K562 (cell line): ENCODE results near the gene AHCYL1. TPM values are rescaled to one million over a fixed set of nuclear protein-coding genes. Genes with fewer than 3 reads are reported as not detected.

Experiments
- ATAC-seq: fragments of 200-7000 bp; cut with Tn5 transposase; 3 replicates; pipeline ENCODE4 v1.9.1; 2020; ENCODE audit warnings: moderate library complexity
- BruUV-seq: library from RNA; stranded (reverse); fragments of 400-500 nt; replicated peaks from 2 replicates; lab custom pipeline; 2021; lab: Mats Ljungman, UMichigan
- CTCF ChIA-PET: fragments of 300-600 bp; formaldehyde crosslinking; extraction: SDS; loops from one replicate; lab custom pipeline; 2021; ENCODE audit warnings: low intra/inter-chr PET ratio; lab: Yijun Ruan, JAX
- POLR2A ChIA-PET: fragments of 300-600, 350-650 bp; sonication (Branson Sonifier 250); formaldehyde crosslinking; extraction: SDS; loops from one replicate; lab custom pipeline; 2021; ENCODE audit warnings: antibody characterized with exemption, inconsistent platforms; lab: Yijun Ruan, JAX
- DNase-seq, 4 experiments: peaks; one replicate each; pipeline versions ENCODE4 v3.0.0 to v3.0.0-alpha.2; 2011 to 2018; ENCODE audit warnings: low spot score in 3 of 4, mixed read lengths in 3 of 4; ENCODE audit errors: extremely low read depth in 1 of 4
- FAIRE-seq: peaks from 2 replicates; lab custom pipeline; 2011; peaks lifted over from hg19 to GRCh38; lab: Jason Lieb, UNC
- H2AFZ ChIP-seq: 2 replicates; pipeline ENCODE4 v1.6.0; 2011; ENCODE audit warnings: low read depth, low read length, control low read depth, inconsistent platforms
- H3K27ac ChIP-seq: fragments of 200-600 bp; 3 replicates; pipeline ENCODE4 v1.8.0; 2011; ENCODE audit warnings: low read depth, mild to moderate bottlenecking, control low read depth, inconsistent platforms, low read length, moderate library complexity, mixed read lengths; ENCODE audit errors: extremely low read depth
- H3K27me3 ChIP-seq, 2 experiments: fragments of 300-600 bp in 1 of 2; 2 replicates in 1 of 2; 3 replicates in 1 of 2; pipeline versions ENCODE4 v1.6.0 to v1.8.0; 2011; ENCODE audit warnings: inconsistent platforms in 2 of 2, low read length in 2 of 2, mild to moderate bottlenecking in 1 of 2, mixed read lengths in 1 of 2, moderate library complexity in 1 of 2; ENCODE audit not compliant: control insufficient read depth in 2 of 2, insufficient read depth in 2 of 2
- H3K36me3 ChIP-seq: fragments of 300-600 bp; 3 replicates; pipeline ENCODE4 v1.8.0; 2011; ENCODE audit warnings: mild to moderate bottlenecking, low read length, inconsistent platforms; ENCODE audit not compliant: control insufficient read depth, insufficient read depth
- H3K4me1 ChIP-seq, 2 experiments: fragments of 200-600 bp in 1 of 2; replicated peaks in 1 of 2; 2 replicates in 1 of 2; 3 replicates in 1 of 2; pipeline versions ENCODE4 v1.5.1 to v1.8.0; 2011; ENCODE audit warnings: inconsistent platforms in 2 of 2, low read length in 2 of 2, mild to moderate bottlenecking in 1 of 2, mixed read lengths in 1 of 2, moderate library complexity in 1 of 2; ENCODE audit not compliant: control insufficient read depth in 2 of 2, insufficient read depth in 2 of 2
- H3K4me2 ChIP-seq: 2 replicates; pipeline ENCODE4 v1.6.1; 2011; ENCODE audit warnings: low read length, control low read depth, inconsistent platforms, mixed read lengths; ENCODE audit not compliant: insufficient read depth
- H3K4me3 ChIP-seq: fragments of 200-600 bp; sonication (generic), shearing (Covaris generic); 2 replicates; pipeline ENCODE4 v1.5.1; 2016; ENCODE audit warnings: control low read depth, inconsistent platforms
- H3K79me2 ChIP-seq: fragments of 200-600 bp; 3 replicates; pipeline ENCODE4 v1.8.0; 2011; ENCODE audit warnings: low read length, inconsistent platforms; ENCODE audit not compliant: control insufficient read depth, insufficient read depth
- H3K9ac ChIP-seq, 2 experiments: 2 replicates each; pipeline versions ENCODE4 v1.6.0 to v1.6.1; 2011; ENCODE audit warnings: low read depth in 2 of 2, low read length in 2 of 2, control low read depth in 1 of 2, inconsistent platforms in 1 of 2, mild to moderate bottlenecking in 1 of 2, mixed read lengths in 1 of 2; ENCODE audit not compliant: insufficient read depth in 1 of 2
- H3K9me1 ChIP-seq: one replicate; pipeline ENCODE4 v1.6.0; 2011; ENCODE audit warnings: inconsistent platforms, mild to moderate bottlenecking, low read length, moderate library complexity; ENCODE audit not compliant: control insufficient read depth, insufficient read depth
- H3K9me3 ChIP-seq: replicated peaks from 2 replicates; pipeline ENCODE4 v1.5.1; 2011; ENCODE audit warnings: low read depth, low read length, inconsistent platforms; ENCODE audit not compliant: control insufficient read depth, insufficient read depth
- H4K20me1 ChIP-seq: replicated peaks from 2 replicates; pipeline ENCODE4 v1.6.1; 2011; ENCODE audit warnings: low read length, inconsistent platforms, mixed read lengths; ENCODE audit not compliant: control insufficient read depth, insufficient read depth
- BRF1 ChIP-seq: IDR thresholded peaks from 3 replicates; pipeline ENCODE4 v1.6.1; 2011; ENCODE audit warnings: borderline replicate concordance, mild to moderate bottlenecking; ENCODE audit not compliant: insufficient read length; ENCODE audit errors: extremely low read depth
- CEBPG ChIP-seq, 3 experiments: fragments of 200-800 bp in 1 of 3; sonication (Bioruptor generic) in 1 of 3; sonication (generic) in 1 of 3; formaldehyde crosslinking in 1 of 3; IDR thresholded peaks in 2 of 3; conservative IDR thresholded peaks in 1 of 3; 2 replicates each; pipeline versions ENCODE4 v1.6.1 to v1.8.0; 2016 to 2022; ENCODE audit warnings: missing compliant biosample characterization in 2 of 3, missing genetic modification characterization in 2 of 3, mild to moderate bottlenecking in 1 of 3, missing genetic modification reagents in 1 of 3
- CTBP1 ChIP-seq: fragments of 450-650 bp; IDR thresholded peaks from 2 replicates; pipeline ENCODE4 v1.6.1; 2016; ENCODE audit warnings: borderline replicate concordance
- MCM7 ChIP-seq, 2 experiments: fragments of 450-650 bp; IDR thresholded peaks; 2 replicates each; pipeline ENCODE4 v1.6.1; 2016 to 2018
- MEIS2 ChIP-seq: fragments of 450-650 bp; IDR thresholded peaks from 2 replicates; pipeline ENCODE4 v1.6.1; 2014; ENCODE audit warnings: mild to moderate bottlenecking; ENCODE audit not compliant: partially characterized antibody
- NFRKB ChIP-seq: fragments of 450-650 bp; IDR thresholded peaks from 2 replicates; pipeline ENCODE4 v1.6.1; 2016; ENCODE audit warnings: low read depth
- PURB ChIP-seq: sonication (generic); formaldehyde crosslinking; IDR thresholded peaks from 2 replicates; pipeline ENCODE4 v1.9.0; 2021; ENCODE audit warnings: low read depth, mild to moderate bottlenecking, missing genetic modification reagents
- SMAD4 ChIP-seq: fragments of 250-450 bp; sonication (Bioruptor Pico); conservative IDR thresholded peaks from 2 replicates; pipeline ENCODE4 v1.8.0; 2021; ENCODE audit warnings: inconsistent platforms, mild to moderate bottlenecking, moderate library complexity
- SRSF3 ChIP-seq: fragments of 200-400 bp; formaldehyde crosslinking; IDR thresholded peaks from 2 replicates; pipeline ENCODE4 v1.6.1; 2016; ENCODE audit warnings: mild to moderate bottlenecking, low read length, moderate library complexity; ENCODE audit not compliant: insufficient read depth
- TFAM ChIP-seq: fragments of 250-450 bp; sonication (Bioruptor Pico); conservative IDR thresholded peaks from 2 replicates; pipeline ENCODE4 v1.5.0; 2021; ENCODE audit warnings: mild to moderate bottlenecking, moderate library complexity
- XRCC3 ChIP-seq: fragments of 450-650 bp; IDR thresholded peaks from 2 replicates; pipeline ENCODE4 v1.6.1; 2017; ENCODE audit warnings: mild to moderate bottlenecking, moderate library complexity
- ZFP1 ChIP-seq: fragments of 450-650 bp; formaldehyde crosslinking; IDR thresholded peaks from 2 replicates; pipeline ENCODE4 v1.4.0; 2020; ENCODE audit warnings: mild to moderate bottlenecking, mixed read lengths
- ZNF133 ChIP-seq: fragments of 250-450 bp; sonication (Bioruptor Pico); IDR thresholded peaks from 2 replicates; pipeline ENCODE4 v1.4.0; 2020; ENCODE audit warnings: mild to moderate bottlenecking
- ZNF280B ChIP-seq: fragments of 250-450 bp; sonication (Bioruptor Pico); IDR thresholded peaks from 2 replicates; pipeline ENCODE4 v1.5.1; 2021; ENCODE audit warnings: mild to moderate bottlenecking
- ZNF316 ChIP-seq: fragments of 450-650 bp; IDR thresholded peaks from 2 replicates; pipeline ENCODE4 v1.6.1; 2016
- ZZZ3 ChIP-seq: fragments of 450-650 bp; IDR thresholded peaks from 2 replicates; pipeline ENCODE4 v1.6.1; 2016; ENCODE audit warnings: antibody characterized with exemption, mild to moderate bottlenecking, moderate library complexity
- WGBS: fragments of 100-300 bp; shearing (Covaris generic); methylation state at CpG from one replicate; pipeline ENCODE4 v1.1.6; 2016; ENCODE audit warnings: low coverage, mixed read lengths; ENCODE audit not compliant: insufficient coverage; ENCODE audit errors: missing lambda C conversion rate; 5-methylcytosine and 5-hydroxymethylcytosine counted together
- in situ Hi-C: fragments of 300-500 bp; cut with MboI; formaldehyde crosslinking; loops from 4 replicates; pipeline ENCODE4 v1.15.0; 2018; ENCODE audit warnings: inconsistent platforms, mixed read lengths
- intact Hi-C: fragments of 100-400 bp; cut with micrococcal nuclease; formaldehyde crosslinking; loops from 2 replicates; pipeline ENCODE4 v1.14.2; 2022
- polyA plus RNA-seq, 8 experiments: library from polyadenylated mRNA; depleted of rRNA in 4 of 8; stranded (reverse) in 5 of 8; unstranded in 3 of 8; fragments of >200 nt; fragmentation: Nextera tagmentation in 2 of 8; fragmentation: Illumina TruSeq in 1 of 8; extraction: Ambion mirVana in 2 of 8; extraction: Trizol in 1 of 8; gene quantifications; 2 replicates each; pipeline versions ENCODE4 v1.2.1 to v1.2.3, GENCODE V29; 2011 to 2014; ENCODE audit warnings: inconsistent platforms in 1 of 8, missing spikeins in 1 of 8
- total RNA-seq, 7 experiments: library from RNA; depleted of rRNA in 6 of 7; stranded (reverse); fragments of >200 nt in 6 of 7; fragmentation: Illumina TruSeq in 2 of 7; extraction: Trizol in 2 of 7; gene quantifications; 2 replicates each; pipeline versions ENCODE4 v1.2.1 to v1.2.3, GENCODE V29; 2011 to 2021; ENCODE audit warnings: low replicate concordance in 1 of 7
- TF ChIP-seq, protein P1 (sequence below): fragments of 250-450 bp; sonication (Bioruptor Pico); IDR thresholded peaks from 2 replicates; pipeline ENCODE4 v1.8.0; 2021; ENCODE audit warnings: mild to moderate bottlenecking, moderate library complexity
- TF ChIP-seq, protein P2 (sequence below): fragments of 250-450 bp; sonication (Bioruptor Pico); IDR thresholded peaks from 2 replicates; pipeline ENCODE4 v1.5.0; 2022; ENCODE audit warnings: mild to moderate bottlenecking

The AHCYL1 gene
- total and polyA plus RNA-seq, 9 of the 15 experiments (the other 6 are each of a cell fraction or from before 2014, with no cell fraction given): 27.3 to 118 (median 44.5) TPM

- DNase-seq: no peak
- peaks cover 39% of the 10 kb centered on the region for H4K20me1 ChIP-seq
- no TSS peak for BruUV-seq
- POLR2A ChIA-PET: interaction anchor here (0.6 to 18.1 kb wide), 6 partner anchors 8 to 488 kb away, joined by 3 to 200 read pairs (median 4); partner anchors contain the start of gene STRIP1
- peaks cover 24 to 29% of the 10 kb centered on the region in 2 experiments for H3K4me1 ChIP-seq
- no peak overlapping the region for H3K9ac ChIP-seq
- intact Hi-C loops (loop anchor here (10.0 kb wide), 1 partner anchor 408 kb away; no protein-coding TSS in a partner anchor), in situ Hi-C loops (no loop called here)
- H3K27me3 ChIP-seq: no peaks in the 10 kb centered on the region
- no peak overlapping the region for H3K27ac ChIP-seq
- ATAC-seq: no peak
- H3K9me1 ChIP-seq: peaks cover 12% of the 10 kb centered on the region
- peaks cover 66% of the 10 kb centered on the region for H3K36me3 ChIP-seq
- CTCF ChIA-PET: interaction anchor here (1.2 kb wide), 1 partner anchor 414 kb away, joined by 4 read pairs; no protein-coding TSS in a partner anchor
- 83% methylated on average over 3 of the region's 3 CpGs for WGBS
- no peak overlapping the region for H3K4me2 ChIP-seq
- no peak overlapping the region for H2AFZ ChIP-seq
- FAIRE-seq: no peak
- H3K9me3 ChIP-seq: no peaks in the 10 kb centered on the region
- TF ChIP-seq XRCC3 (no peak), MEIS2 (no peak), ZNF133 (CRISPR knock-in tag) (no peak), PURB (CRISPR knock-in tag) (no peak), ZNF316 (no peak), ZNF280B (CRISPR knock-in tag) (no peak), BRF1 (no peak), CEBPG (CRISPR knock-in tag; IDR thresholded peaks at IDR 0.05) (no peak), CEBPG (tag; conservative IDR thresholded peaks at IDR 0.05 in 1 of 2, IDR thresholded peaks at IDR 0.05 in 1 of 2) (no peak), SMAD4 (no peak), SRSF3 (no peak), ZZZ3 (no peak), CTBP1 (no peak), NFRKB (no peak), TFAM (CRISPR knock-in tag) (no peak), ZFP1 (CRISPR knock-in tag) (no peak), MCM7 (IDR thresholded peaks at IDR 0.05) (no peak)
- TF ChIP-seq, protein P1, sequence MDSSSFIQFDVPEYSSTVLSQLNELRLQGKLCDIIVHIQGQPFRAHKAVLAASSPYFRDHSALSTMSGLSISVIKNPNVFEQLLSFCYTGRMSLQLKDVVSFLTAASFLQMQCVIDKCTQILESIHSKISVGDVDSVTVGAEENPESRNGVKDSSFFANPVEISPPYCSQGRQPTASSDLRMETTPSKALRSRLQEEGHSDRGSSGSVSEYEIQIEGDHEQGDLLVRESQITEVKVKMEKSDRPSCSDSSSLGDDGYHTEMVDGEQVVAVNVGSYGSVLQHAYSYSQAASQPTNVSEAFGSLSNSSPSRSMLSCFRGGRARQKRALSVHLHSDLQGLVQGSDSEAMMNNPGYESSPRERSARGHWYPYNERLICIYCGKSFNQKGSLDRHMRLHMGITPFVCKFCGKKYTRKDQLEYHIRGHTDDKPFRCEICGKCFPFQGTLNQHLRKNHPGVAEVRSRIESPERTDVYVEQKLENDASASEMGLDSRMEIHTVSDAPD (CRISPR knock-in tag): no peak
- TF ChIP-seq, protein P2, sequence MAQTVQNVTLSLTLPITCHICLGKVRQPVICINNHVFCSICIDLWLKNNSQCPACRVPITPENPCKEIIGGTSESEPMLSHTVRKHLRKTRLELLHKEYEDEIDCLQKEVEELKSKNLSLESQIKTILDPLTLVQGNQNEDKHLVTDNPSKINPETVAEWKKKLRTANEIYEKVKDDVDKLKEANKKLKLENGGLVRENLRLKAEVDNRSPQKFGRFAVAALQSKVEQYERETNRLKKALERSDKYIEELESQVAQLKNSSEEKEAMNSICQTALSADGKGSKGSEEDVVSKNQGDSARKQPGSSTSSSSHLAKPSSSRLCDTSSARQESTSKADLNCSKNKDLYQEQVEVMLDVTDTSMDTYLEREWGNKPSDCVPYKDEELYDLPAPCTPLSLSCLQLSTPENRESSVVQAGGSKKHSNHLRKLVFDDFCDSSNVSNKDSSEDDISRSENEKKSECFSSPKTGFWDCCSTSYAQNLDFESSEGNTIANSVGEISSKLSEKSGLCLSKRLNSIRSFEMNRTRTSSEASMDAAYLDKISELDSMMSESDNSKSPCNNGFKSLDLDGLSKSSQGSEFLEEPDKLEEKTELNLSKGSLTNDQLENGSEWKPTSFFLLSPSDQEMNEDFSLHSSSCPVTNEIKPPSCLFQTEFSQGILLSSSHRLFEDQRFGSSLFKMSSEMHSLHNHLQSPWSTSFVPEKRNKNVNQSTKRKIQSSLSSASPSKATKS (CRISPR knock-in tag): no peak
- no peak overlapping the region for H3K4me3 ChIP-seq
- H3K79me2 ChIP-seq: no peaks in the 10 kb centered on the region
Observed at GRCh38 chr1:110056776-110057175, 72.2 kb downstream of the AHCYL1 start.
